K562 (cell line): ENCODE measurements around the gene ZNHIT1. TPM values are rescaled to one million over a fixed set of nuclear protein-coding genes. Genes with fewer than 3 reads are reported as not detected.

Experiments
- ATF7 ChIP-seq: fragments of 450-650 bp; IDR thresholded peaks from 2 replicates; pipeline ENCODE4 v1.7.1; 2014; ENCODE audit warnings: mild to moderate bottlenecking, moderate library complexity
- BCOR ChIP-seq: fragments of 450-650 bp; IDR thresholded peaks from 2 replicates; pipeline ENCODE4 v1.6.1; 2016
- BMI1 ChIP-seq: fragments of 150-350 bp; IDR thresholded peaks from 2 replicates; pipeline ENCODE4 v1.6.1; 2014; ENCODE audit warnings: low read length
- CBFA2T2 ChIP-seq: fragments of 450-650 bp; conservative IDR thresholded peaks from 2 replicates; pipeline ENCODE4 v1.6.1; 2017; ENCODE audit warnings: mild to moderate bottlenecking
- ETV1 ChIP-seq: fragments of 450-650 bp; conservative IDR thresholded peaks from 2 replicates; pipeline ENCODE4 v1.6.1; 2016; ENCODE audit warnings: missing genetic modification characterization, control low read depth, low read depth, missing compliant biosample characterization
- GATAD2A ChIP-seq: fragments of 450-650 bp; IDR thresholded peaks from 2 replicates; pipeline ENCODE4 v1.6.1; 2017
- RFX1 ChIP-seq: fragments of 450-650 bp; IDR thresholded peaks from 2 replicates; pipeline ENCODE4 v1.6.1; 2016; ENCODE audit warnings: mild to moderate bottlenecking, moderate library complexity
- RNF2 ChIP-seq: sonication (generic); IDR thresholded peaks from 2 replicates; pipeline ENCODE4 v1.6.1; 2016
- SRSF9 ChIP-seq: fragments of 200-400 bp; formaldehyde crosslinking; IDR thresholded peaks from 2 replicates; pipeline ENCODE4 v1.6.1; 2017; ENCODE audit warnings: low read depth, low read length, borderline replicate concordance
- TEAD1 ChIP-seq, 2 experiments: fragments of 450-650 bp in 1 of 2; sonication (generic) in 1 of 2; formaldehyde crosslinking; IDR thresholded peaks; 2 replicates each; pipeline versions ENCODE4 v1.4.0 to v1.8.0; 2020 to 2022; ENCODE audit warnings: mild to moderate bottlenecking in 2 of 2, missing genetic modification reagents in 1 of 2
- ZNF589 ChIP-seq: fragments of 200-800 bp; sonication (Bioruptor generic); IDR thresholded peaks from 2 replicates; pipeline ENCODE4 v1.6.1; 2016; ENCODE audit warnings: low read depth, missing genetic modification characterization, missing compliant biosample characterization
- polyA plus RNA-seq, 8 experiments: library from polyadenylated mRNA; depleted of rRNA in 4 of 8; stranded (reverse) in 5 of 8; unstranded in 3 of 8; fragments of >200 nt; fragmentation: Nextera tagmentation in 2 of 8; fragmentation: Illumina TruSeq in 1 of 8; extraction: Ambion mirVana in 2 of 8; extraction: Trizol in 1 of 8; gene quantifications; 2 replicates each; pipeline versions ENCODE4 v1.2.1 to v1.2.3, GENCODE V29; 2011 to 2014; ENCODE audit warnings: inconsistent platforms in 1 of 8, missing spikeins in 1 of 8
- total RNA-seq, 7 experiments: library from RNA; depleted of rRNA in 6 of 7; stranded (reverse); fragments of >200 nt in 6 of 7; fragmentation: Illumina TruSeq in 2 of 7; extraction: Trizol in 2 of 7; gene quantifications; 2 replicates each; pipeline versions ENCODE4 v1.2.1 to v1.2.3, GENCODE V29; 2011 to 2021; ENCODE audit warnings: low replicate concordance in 1 of 7
- TF ChIP-seq, protein P1 (sequence below), 2 experiments: IDR thresholded peaks in 1 of 2; conservative IDR thresholded peaks in 1 of 2; 2 replicates each; pipeline ENCODE4 v1.6.1; 2016; ENCODE audit warnings: low read depth in 2 of 2, mild to moderate bottlenecking in 1 of 2, missing compliant biosample characterization in 1 of 2, missing genetic modification characterization in 1 of 2, moderate library complexity in 1 of 2
- TF ChIP-seq, protein P2 (sequence below): fragments of 200-800 bp; sonication (Bioruptor generic); IDR thresholded peaks from 2 replicates; pipeline ENCODE4 v1.6.1; 2017; ENCODE audit warnings: missing genetic modification characterization, missing compliant biosample characterization
- TF ChIP-seq, protein P3 (sequence below): sonication (generic); formaldehyde crosslinking; IDR thresholded peaks from 2 replicates; pipeline ENCODE4 v1.8.1; 2023; ENCODE audit warnings: missing genetic modification reagents, mild to moderate bottlenecking, borderline replicate concordance
- TF ChIP-seq, protein P4 (sequence below): sonication (generic); formaldehyde crosslinking; IDR thresholded peaks from 2 replicates; pipeline ENCODE4 v1.8.0; 2022; ENCODE audit warnings: missing genetic modification reagents, mild to moderate bottlenecking, borderline replicate concordance

ZNHIT1 gene
- total and polyA plus RNA-seq, 9 of the 15 experiments (the other 6 are each of a cell fraction or from before 2014, with no cell fraction given) = 6.4 to 162 (median 70.1) TPM

DNA sequence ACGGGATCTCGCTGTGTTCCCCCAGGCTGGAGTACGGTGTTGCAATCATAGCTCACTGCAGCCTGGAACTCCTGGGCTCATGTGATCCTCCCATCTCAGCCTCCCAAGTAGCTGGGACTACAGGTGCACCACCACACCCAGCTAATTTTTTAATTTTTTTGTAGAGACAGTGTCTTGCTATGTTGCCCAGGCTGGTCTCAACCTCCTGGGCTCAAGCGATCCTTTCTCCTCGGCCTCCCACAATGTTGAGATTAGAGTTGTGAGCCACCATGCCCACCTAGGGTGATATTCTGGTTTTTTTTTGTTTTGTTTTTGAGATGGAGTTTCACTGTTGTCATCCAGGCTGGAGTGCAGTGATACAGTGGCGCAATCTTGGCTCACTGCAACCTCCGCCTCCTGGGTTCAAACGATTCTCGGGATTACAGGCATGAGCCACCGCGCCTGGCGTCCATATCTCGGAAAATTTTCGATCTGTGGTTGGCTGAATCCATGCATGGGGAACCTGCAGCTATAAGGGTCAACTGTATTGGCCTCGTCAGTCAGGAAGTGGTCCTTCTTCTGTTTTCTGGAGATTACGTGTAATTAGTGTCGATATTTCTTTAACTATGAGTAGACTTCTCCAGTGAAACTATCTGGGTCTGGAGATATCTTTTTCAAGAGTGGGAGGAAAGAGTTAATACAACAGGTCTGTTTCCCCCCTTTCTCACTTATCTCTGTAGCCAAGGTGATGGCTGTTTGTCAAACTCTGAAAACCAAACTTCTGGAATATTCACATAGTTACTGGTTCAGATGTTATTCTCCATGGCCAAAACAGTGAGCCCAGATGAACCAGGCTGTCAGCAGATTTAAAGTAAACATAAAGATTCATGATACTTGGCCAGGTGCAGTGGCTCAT lies 47.9 kb downstream of the ZNHIT1 start (continued):
- TF ChIP-seq, protein P1, sequence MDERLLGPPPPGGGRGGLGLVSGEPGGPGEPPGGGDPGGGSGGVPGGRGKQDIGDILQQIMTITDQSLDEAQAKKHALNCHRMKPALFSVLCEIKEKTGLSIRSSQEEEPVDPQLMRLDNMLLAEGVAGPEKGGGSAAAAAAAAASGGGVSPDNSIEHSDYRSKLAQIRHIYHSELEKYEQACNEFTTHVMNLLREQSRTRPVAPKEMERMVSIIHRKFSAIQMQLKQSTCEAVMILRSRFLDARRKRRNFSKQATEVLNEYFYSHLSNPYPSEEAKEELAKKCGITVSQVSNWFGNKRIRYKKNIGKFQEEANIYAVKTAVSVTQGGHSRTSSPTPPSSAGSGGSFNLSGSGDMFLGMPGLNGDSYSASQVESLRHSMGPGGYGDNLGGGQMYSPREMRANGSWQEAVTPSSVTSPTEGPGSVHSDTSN (CRISPR knock-in tag; IDR thresholded peaks at IDR 0.05; ENCODE audit: low read depth) = no peak
- TF ChIP-seq, protein P1 (tag; conservative IDR thresholded peaks at IDR 0.05; ENCODE audit: low read depth) = peak; percentile 59
- TF ChIP-seq TEAD1 (CRISPR knock-in tag; IDR thresholded peaks at IDR 0.05) = 0 out of 4 replicates have a peak, but pooled peaks have one; percentile 4 to 48
- no peak for TF ChIP-seq GATAD2A
- no peak for TF ChIP-seq SRSF9
- TF ChIP-seq, protein P2, sequence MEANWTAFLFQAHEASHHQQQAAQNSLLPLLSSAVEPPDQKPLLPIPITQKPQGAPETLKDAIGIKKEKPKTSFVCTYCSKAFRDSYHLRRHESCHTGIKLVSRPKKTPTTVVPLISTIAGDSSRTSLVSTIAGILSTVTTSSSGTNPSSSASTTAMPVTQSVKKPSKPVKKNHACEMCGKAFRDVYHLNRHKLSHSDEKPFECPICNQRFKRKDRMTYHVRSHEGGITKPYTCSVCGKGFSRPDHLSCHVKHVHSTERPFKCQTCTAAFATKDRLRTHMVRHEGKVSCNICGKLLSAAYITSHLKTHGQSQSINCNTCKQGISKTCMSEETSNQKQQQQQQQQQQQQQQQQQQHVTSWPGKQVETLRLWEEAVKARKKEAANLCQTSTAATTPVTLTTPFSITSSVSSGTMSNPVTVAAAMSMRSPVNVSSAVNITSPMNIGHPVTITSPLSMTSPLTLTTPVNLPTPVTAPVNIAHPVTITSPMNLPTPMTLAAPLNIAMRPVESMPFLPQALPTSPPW = peak; percentile 61
- TF ChIP-seq BCOR = peak; percentile 62
- peak; percentile 61; the same call in 1 of the 2 replicates for TF ChIP-seq ATF7
- TF ChIP-seq BMI1 = no peak
- TF ChIP-seq ZNF589 (CRISPR knock-in tag) = 0 out of 2 replicates have a peak, but pooled peaks have one; percentile 41
- TF ChIP-seq RFX1 = peak; percentile 80
- peak; percentile 25; the same call in 1 of the 2 replicates for TF ChIP-seq RNF2
- 0 out of 2 replicates have a peak, but pooled peaks have one; percentile 20 for TF ChIP-seq ETV1 (tag)
- TF ChIP-seq, protein P3, sequence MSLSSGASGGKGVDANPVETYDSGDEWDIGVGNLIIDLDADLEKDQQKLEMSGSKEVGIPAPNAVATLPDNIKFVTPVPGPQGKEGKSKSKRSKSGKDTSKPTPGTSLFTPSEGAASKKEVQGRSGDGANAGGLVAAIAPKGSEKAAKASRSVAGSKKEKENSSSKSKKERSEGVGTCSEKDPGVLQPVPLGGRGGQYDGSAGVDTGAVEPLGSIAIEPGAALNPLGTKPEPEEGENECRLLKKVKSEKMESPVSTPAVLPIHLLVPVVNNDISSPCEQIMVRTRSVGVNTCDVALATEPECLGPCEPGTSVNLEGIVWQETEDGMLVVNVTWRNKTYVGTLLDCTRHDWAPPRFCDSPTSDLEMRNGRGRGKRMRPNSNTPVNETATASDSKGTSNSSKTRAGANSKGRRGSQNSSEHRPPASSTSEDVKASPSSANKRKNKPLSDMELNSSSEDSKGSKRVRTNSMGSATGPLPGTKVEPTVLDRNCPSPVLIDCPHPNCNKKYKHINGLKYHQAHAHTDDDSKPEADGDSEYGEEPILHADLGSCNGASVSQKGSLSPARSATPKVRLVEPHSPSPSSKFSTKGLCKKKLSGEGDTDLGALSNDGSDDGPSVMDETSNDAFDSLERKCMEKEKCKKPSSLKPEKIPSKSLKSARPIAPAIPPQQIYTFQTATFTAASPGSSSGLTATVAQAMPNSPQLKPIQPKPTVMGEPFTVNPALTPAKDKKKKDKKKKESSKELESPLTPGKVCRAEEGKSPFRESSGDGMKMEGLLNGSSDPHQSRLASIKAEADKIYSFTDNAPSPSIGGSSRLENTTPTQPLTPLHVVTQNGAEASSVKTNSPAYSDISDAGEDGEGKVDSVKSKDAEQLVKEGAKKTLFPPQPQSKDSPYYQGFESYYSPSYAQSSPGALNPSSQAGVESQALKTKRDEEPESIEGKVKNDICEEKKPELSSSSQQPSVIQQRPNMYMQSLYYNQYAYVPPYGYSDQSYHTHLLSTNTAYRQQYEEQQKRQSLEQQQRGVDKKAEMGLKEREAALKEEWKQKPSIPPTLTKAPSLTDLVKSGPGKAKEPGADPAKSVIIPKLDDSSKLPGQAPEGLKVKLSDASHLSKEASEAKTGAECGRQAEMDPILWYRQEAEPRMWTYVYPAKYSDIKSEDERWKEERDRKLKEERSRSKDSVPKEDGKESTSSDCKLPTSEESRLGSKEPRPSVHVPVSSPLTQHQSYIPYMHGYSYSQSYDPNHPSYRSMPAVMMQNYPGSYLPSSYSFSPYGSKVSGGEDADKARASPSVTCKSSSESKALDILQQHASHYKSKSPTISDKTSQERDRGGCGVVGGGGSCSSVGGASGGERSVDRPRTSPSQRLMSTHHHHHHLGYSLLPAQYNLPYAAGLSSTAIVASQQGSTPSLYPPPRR = peak; percentile 96; the same call in 1 of the 2 replicates
- TF ChIP-seq, protein P4, sequence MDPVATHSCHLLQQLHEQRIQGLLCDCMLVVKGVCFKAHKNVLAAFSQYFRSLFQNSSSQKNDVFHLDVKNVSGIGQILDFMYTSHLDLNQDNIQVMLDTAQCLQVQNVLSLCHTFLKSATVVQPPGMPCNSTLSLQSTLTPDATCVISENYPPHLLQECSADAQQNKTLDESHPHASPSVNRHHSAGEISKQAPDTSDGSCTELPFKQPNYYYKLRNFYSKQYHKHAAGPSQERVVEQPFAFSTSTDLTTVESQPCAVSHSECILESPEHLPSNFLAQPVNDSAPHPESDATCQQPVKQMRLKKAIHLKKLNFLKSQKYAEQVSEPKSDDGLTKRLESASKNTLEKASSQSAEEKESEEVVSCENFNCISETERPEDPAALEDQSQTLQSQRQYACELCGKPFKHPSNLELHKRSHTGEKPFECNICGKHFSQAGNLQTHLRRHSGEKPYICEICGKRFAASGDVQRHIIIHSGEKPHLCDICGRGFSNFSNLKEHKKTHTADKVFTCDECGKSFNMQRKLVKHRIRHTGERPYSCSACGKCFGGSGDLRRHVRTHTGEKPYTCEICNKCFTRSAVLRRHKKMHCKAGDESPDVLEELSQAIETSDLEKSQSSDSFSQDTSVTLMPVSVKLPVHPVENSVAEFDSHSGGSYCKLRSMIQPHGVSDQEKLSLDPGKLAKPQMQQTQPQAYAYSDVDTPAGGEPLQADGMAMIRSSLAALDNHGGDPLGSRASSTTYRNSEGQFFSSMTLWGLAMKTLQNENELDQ = no peak
- TF ChIP-seq CBFA2T2 = peak; percentile 94
